Body of pancreas (tissue), 4 donors: Measurements from ENCODE around the gene ENAH. TPM values are rescaled to one million over a fixed set of nuclear protein-coding genes. Genes with fewer than 3 reads are reported as not detected.
"Not testable (repeated sequence)": the region's sequence is repeated elsewhere in the genome, so short reads cannot be mapped to it uniquely, and the experiment has no call there.

Experiments
- ATAC-seq: fragments of 150-250 bp; one replicate; pipeline ENCODE4 v1.9.1; 2016
- DNase-seq, 4 donors: peaks; one replicate each; pipeline ENCODE4 v3.0.0-alpha.2; 2019
- H3K27ac ChIP-seq, 4 donors: fragments of 200-600 bp; sonication (generic); 1 replicate in 3 of 4; 2 replicates in 1 of 4; pipeline versions ENCODE4 v1.5.1 to v1.6.1; 2016 to 2019; ENCODE audit warnings: mild to moderate bottlenecking in 1 of 4, mixed read lengths in 1 of 4, moderate library complexity in 1 of 4
- H3K27me3 ChIP-seq, 2 donors: fragments of 200-600 bp; sonication (generic); one replicate each; pipeline ENCODE4 v1.6.0; 2016; ENCODE audit warnings: mild to moderate bottlenecking in 1 of 2
- H3K36me3 ChIP-seq, 2 donors: fragments of 200-600 bp; sonication (generic); replicated peaks in 1 of 2; 2 replicates each; pipeline ENCODE4 v1.5.1; 2016; ENCODE audit warnings: low read depth in 2 of 2; ENCODE audit not compliant: insufficient read depth in 1 of 2
- H3K4me1 ChIP-seq: fragments of 200-600 bp; sonication (generic); one replicate; pipeline ENCODE4 v1.6.0; 2016
- H3K4me3 ChIP-seq, 2 donors: fragments of 200-600 bp; sonication (generic); 1 replicate in 1 of 2; 2 replicates in 1 of 2; pipeline ENCODE4 v1.5.1; 2016 to 2019
- H3K9me3 ChIP-seq, 3 donors: fragments of 200-600 bp; sonication (generic); 1 replicate in 2 of 3; 2 replicates in 1 of 3; pipeline ENCODE4 v1.5.1; 2016
- POLR2A ChIP-seq, 3 donors: fragments of 450-650 bp; IDR thresholded peaks; one replicate each; pipeline ENCODE4 v1.6.1; 2016; ENCODE audit warnings: antibody characterized with exemption in 3 of 3, mild to moderate bottlenecking in 2 of 3
- WGBS, 2 donors: methylation state at CpG; one replicate each; pipeline ENCODE4 v1.1.5; 2017; 5-methylcytosine and 5-hydroxymethylcytosine counted together
- intact Hi-C: fragments of 100-400 bp; cut with DNase I; formaldehyde crosslinking; loops from one replicate; pipeline ENCODE4 v1.15.1; 2023
- total RNA-seq, 2 donors: library from RNA; depleted of rRNA; stranded (reverse); fragments of >200 nt; gene quantifications; one replicate each; pipeline ENCODE4 v1.1.0, GENCODE V29; 2016
- TF ChIP-seq, protein P1 (sequence below), 7 experiments: fragments of 450-650 bp in 4 of 7; fragments of 200-600 bp in 3 of 7; sonication (generic) in 3 of 7; IDR thresholded peaks; one replicate each; pipeline ENCODE4 v1.5.1; 2016 to 2019; ENCODE audit warnings: antibody characterized with exemption in 7 of 7

ENAH gene
- total RNA-seq, 2 donors from 2014 or later, result 21.1 to 28.8 TPM

DNA sequence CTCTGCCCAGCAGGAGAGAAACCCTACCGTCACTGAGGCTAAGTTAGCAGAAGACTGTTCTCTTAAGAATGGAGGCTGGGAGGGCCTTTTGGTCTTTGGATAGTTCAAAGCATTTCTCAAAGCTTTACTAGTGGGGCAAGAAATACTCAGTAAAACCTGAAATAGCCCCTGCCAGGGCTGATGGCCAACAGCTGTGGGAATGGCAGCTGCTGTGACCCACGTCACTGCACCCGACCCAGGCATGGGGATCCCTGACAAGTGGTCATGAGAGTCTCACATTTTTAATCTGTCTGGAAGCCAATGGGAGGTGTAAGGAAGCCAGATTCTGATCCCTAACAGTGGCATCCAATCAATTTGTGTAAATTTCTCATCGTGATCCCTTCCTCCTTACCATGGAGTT, 44.5 kb upstream of the ENAH start:
- Histone ChIP-seq H3K9me3 (no peaks in the 10 kb centered on the region), H3K27ac (peak overlapping the region; percentile 30 to 68 (median 61)), H3K27me3 (no peaks in the 10 kb centered on the region), H3K4me1 (peaks cover 73% of the 10 kb centered on the region), H3K36me3 (no peaks in the 10 kb centered on the region), H3K4me3 (no peak overlapping the region)
- 20 to 32% methylated on average over 4 of the region's 4 CpGs for WGBS, 2 donors
- peak; percentile 82 to 89 (median 84) for DNase-seq
- intact Hi-C loops, result no loop called here
- ATAC-seq, result peak; percentile 58
- no peak for TF ChIP-seq POLR2A (IDR thresholded peaks at IDR 0.05)
- TF ChIP-seq, protein P1, sequence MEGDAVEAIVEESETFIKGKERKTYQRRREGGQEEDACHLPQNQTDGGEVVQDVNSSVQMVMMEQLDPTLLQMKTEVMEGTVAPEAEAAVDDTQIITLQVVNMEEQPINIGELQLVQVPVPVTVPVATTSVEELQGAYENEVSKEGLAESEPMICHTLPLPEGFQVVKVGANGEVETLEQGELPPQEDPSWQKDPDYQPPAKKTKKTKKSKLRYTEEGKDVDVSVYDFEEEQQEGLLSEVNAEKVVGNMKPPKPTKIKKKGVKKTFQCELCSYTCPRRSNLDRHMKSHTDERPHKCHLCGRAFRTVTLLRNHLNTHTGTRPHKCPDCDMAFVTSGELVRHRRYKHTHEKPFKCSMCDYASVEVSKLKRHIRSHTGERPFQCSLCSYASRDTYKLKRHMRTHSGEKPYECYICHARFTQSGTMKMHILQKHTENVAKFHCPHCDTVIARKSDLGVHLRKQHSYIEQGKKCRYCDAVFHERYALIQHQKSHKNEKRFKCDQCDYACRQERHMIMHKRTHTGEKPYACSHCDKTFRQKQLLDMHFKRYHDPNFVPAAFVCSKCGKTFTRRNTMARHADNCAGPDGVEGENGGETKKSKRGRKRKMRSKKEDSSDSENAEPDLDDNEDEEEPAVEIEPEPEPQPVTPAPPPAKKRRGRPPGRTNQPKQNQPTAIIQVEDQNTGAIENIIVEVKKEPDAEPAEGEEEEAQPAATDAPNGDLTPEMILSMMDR (IDR thresholded peaks at IDR 0.05), result no peak

DNA sequence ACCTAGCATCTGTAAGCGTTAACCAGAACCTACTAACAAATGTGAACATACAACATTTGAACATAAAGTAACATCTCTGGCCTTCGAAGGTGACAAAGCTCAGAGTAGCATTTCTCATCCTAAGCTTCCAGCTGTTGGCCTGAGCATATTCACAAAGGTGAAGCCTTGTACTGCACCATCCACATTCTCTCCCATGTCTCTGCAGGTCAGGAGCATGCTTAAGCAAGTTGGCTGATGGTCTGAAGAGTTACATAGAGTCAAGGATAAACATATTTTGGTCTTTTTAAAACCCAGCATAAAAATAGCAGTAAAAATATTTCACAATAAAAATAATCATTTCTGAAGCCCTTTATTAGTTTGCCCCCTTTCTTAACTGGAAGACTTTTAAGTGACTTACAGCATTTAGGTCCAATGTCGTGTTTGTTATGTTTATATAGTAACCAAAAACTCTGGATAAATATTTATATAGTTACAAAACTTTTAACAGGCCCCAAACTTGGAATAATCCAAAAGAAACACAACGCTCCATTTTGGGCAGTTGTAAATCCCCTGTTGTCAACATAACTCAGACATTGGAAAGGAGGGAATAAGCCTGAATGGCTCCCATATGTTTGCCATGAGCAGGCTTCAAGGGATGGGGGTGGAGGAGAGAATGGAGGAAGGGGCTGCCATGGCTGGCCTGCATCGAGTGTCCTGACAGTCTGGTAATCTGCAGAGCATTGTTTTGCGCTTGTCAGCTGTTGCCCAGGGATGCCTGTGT, 42.8 kb upstream of the ENAH start:
- Histone ChIP-seq H3K36me3 (no peaks in the 10 kb centered on the region), H3K4me1 (peaks cover 90% of the 10 kb centered on the region), H3K27ac (no peak overlapping the region), H3K9me3 (no peaks in the 10 kb centered on the region), H3K4me3 (no peak overlapping the region), H3K27me3 (no peaks in the 10 kb centered on the region)
- intact Hi-C loops, result no loop called here
- DNase-seq (no peak), ATAC-seq (no peak)
- WGBS, 2 donors, result 72% methylated on average over 6 of the region's 6 CpGs
- TF ChIP-seq, protein P1 (IDR thresholded peaks at IDR 0.05), result no peak
- no peak for TF ChIP-seq POLR2A (IDR thresholded peaks at IDR 0.05)

DNA sequence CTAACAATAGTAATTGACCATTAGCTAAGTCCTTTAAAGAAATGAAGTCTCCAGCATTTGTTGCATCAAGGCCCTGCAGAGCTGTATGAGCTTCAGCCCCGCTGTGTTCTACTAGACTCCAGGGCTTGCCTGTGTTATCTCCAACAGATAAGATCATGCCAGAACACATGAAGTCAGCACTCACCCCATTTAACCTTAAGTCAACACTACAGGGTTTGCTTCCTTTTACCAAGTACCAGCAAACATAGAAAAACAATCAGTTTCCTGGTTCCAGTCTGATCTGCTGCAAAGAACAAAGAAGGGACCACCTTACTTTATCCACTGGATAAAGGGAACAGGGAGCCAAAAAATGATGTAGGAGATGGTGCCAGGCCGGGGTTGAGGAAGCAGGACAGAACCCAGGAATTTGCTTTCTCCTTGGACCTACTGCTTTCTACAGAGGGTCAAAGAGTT, 41.3 kb upstream of the ENAH start:
- 6 to 15% methylated on average over 2 of the region's 2 CpGs for WGBS, 2 donors
- DNase-seq, result peak; percentile 63 to 90 (median 74)
- Histone ChIP-seq H3K27ac (peak overlapping the region in 3 of 4 donors; percentile 67 to 84 (median 84)), H3K9me3 (no peaks in the 10 kb centered on the region), H3K27me3 (no peaks in the 10 kb centered on the region), H3K36me3 (no peaks in the 10 kb centered on the region), H3K4me3 (no peak overlapping the region), H3K4me1 (peaks cover 81% of the 10 kb centered on the region)
- TF ChIP-seq, protein P1 (IDR thresholded peaks at IDR 0.05), result no peak
- peak in 2 of 3 donors; percentile 52 to 58 for TF ChIP-seq POLR2A (IDR thresholded peaks at IDR 0.05)
- ATAC-seq, result peak; percentile 89
- intact Hi-C loops, result no loop called here

DNA sequence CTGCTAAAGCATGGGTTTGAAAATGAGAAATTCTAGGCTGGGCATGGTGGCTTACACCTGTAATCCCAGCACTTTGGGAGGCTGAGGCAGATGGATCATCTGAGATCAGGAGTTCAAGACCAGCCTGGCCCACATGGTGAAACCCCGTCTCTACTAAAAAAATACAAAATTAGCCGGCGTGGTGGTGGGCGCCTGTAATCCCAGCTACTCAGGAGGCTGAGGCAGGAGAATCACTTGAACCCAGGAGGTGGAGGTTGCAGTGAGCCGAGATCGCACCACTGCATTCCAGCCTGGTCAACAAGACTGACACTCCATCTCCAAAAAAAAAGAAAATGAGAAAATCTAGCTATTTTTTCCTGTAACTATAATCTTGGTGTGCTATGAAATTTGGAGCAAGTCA, 40.8 kb upstream of the ENAH start:
- intact Hi-C loops, H3K4me3 ChIP-seq, DNase-seq, H3K9me3 ChIP-seq, ATAC-seq, H3K36me3 ChIP-seq, H3K27me3 ChIP-seq: not testable (repeated sequence)
- H3K27ac ChIP-seq, result peak overlapping the region in 3 of 4 donors; percentile 67 to 84 (median 84)
- 93 to 96% methylated on average over 6 of the region's 6 CpGs for WGBS, 2 donors
- H3K4me1 ChIP-seq, result peaks cover 76% of the 10 kb centered on the region

DNA sequence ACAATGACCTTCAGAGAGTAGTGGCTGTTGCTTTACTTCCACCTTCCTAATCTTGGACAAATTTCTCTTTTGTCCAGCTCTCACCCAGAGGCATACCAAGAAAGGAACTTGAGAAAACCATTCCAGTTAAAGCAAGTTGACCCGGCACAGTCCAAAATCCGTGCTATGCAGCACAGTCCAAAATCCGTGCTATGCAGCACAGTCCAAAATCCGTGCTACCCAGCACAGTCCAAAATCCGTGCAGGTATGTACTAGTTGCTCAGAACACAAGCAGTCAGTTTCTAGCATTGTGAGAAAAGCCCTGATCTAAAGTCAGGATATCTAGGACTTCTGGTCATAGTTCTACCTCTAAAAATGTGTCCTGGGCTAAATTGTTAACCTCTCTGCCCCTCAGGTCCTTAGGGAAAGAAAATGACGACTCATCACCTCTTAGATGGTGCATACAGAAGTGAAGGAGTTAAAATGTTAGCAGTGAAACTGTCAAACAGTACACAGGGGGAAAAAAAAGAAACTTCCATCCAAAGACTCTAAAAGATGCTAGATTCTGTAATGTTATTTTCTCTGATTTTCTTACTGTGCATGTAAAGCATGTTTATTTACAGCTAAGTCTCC, 40.3 kb upstream of the ENAH start:
- peak overlapping the region in 3 of 4 donors; percentile 67 to 84 (median 84) for H3K27ac ChIP-seq
- DNase-seq, result no peak
- intact Hi-C loops, result no loop called here
- no peak for TF ChIP-seq POLR2A (IDR thresholded peaks at IDR 0.05)
- TF ChIP-seq, protein P1 (IDR thresholded peaks at IDR 0.05), result no peak
- no peaks in the 10 kb centered on the region for H3K9me3 ChIP-seq
- H3K27me3 ChIP-seq, result no peaks in the 10 kb centered on the region
- H3K36me3 ChIP-seq, result no peaks in the 10 kb centered on the region
- H3K4me1 ChIP-seq, result peaks cover 72% of the 10 kb centered on the region
- H3K4me3 ChIP-seq, result no peak overlapping the region
- ATAC-seq, result no peak
- 77 to 98% methylated on average over 5 to 6 of the region's 6 CpGs for WGBS, 2 donors
